Measurements from ENCODE around the gene PIK3CD. TPM values are rescaled to one million over a fixed set of nuclear protein-coding genes. Genes with fewer than 3 reads are reported as not detected.
A peak's percentile ranks its signal among the peaks of the same experiment; 100 is the strongest.
"Not testable (repeated sequence)": the region's sequence is repeated elsewhere in the genome, so short reads cannot be mapped to it uniquely, and the experiment has no call there.

Gene PIK3CD
- total RNA-seq, 2 experiments from 2014 or later: 129 to 138 TPM

- Mint-ChIP-seq H3K27me3 (no peaks in the 10 kb centered on the region), H3K4me3 (no peak overlapping the region), H3K36me3 (peaks cover 29% of the 10 kb centered on the region), H3K4me1 (ENCODE audit: low read depth) (peaks cover 46% of the 10 kb centered on the region), H3K9me3 (peaks cover 7% of the 10 kb centered on the region), H3K27ac (no peak overlapping the region)
- POLR2A ChIA-PET: no interaction called here
- CTCF ChIA-PET: interaction anchor here (0.6 to 1.1 kb wide), 2 partner anchors 21 to 854 kb away, joined by 3 read pairs; no protein-coding TSS in a partner anchor
- no peak for DNase-seq
- intact Hi-C loops (cut with micrococcal nuclease): no loop called here
These were observed 48.8 kb downstream of the PIK3CD start for GRCh38 chr1:9700340-9700739.

- intact Hi-C loops (cut with micrococcal nuclease): no loop called here
These were observed 50.1 kb downstream of the PIK3CD start for GRCh38 chr1:9701665-9702064.

GRCh38 chr1:9703165-9703509, 51.6 kb downstream of the PIK3CD start:
- Mint-ChIP-seq H3K9me3 (peaks cover 7% of the 10 kb centered on the region), H3K27me3 (no peaks in the 10 kb centered on the region), H3K27ac (peak overlapping the region; percentile 68), H3K36me3 (peaks cover 34% of the 10 kb centered on the region), H3K4me3 (no peak overlapping the region), H3K4me1 (ENCODE audit: low read depth) (peaks cover 53% of the 10 kb centered on the region)
- no peak for DNase-seq
- CTCF ChIA-PET: interaction anchor here (0.7 to 3.3 kb wide), 12 partner anchors 8 to 144 kb away, joined by 3 to 24 read pairs (median 4); no protein-coding TSS in a partner anchor
- POLR2A ChIA-PET: interaction anchor here (1.5 kb wide), 1 partner anchor 13 kb away, joined by 7 read pairs; no protein-coding TSS in a partner anchor
- intact Hi-C loops (cut with micrococcal nuclease): no loop called here

More at GRCh38 chr1:9701665-9702064, 50.1 kb downstream of the PIK3CD start:
- peak overlapping the region; percentile 42 for H3K27ac Mint-ChIP-seq
- H3K27me3 Mint-ChIP-seq: no peaks in the 10 kb centered on the region
- peaks cover 34% of the 10 kb centered on the region for H3K36me3 Mint-ChIP-seq
- peaks cover 52% of the 10 kb centered on the region for H3K4me1 Mint-ChIP-seq (ENCODE audit: low read depth)
- peaks cover 7% of the 10 kb centered on the region for H3K9me3 Mint-ChIP-seq
- no peak overlapping the region for H3K4me3 Mint-ChIP-seq
- no peak for DNase-seq
- CTCF ChIA-PET: interaction anchor here (1.3 to 3.3 kb wide), 2 partner anchors 74 to 86 kb away, joined by 3 to 24 read pairs; no protein-coding TSS in a partner anchor
- POLR2A ChIA-PET: interaction anchor here (0.7 kb wide), 1 partner anchor 72 kb away, joined by 4 read pairs; no protein-coding TSS in a partner anchor

- ChIA-PET POLR2A (no interaction called here), CTCF (interaction anchor here (0.9 to 3.3 kb wide), 7 partner anchors 10 to 88 kb away, joined by 3 to 24 read pairs (median 5); no protein-coding TSS in a partner anchor)
- Mint-ChIP-seq H3K9me3 (peaks cover 7% of the 10 kb centered on the region), H3K36me3 (peaks cover 33% of the 10 kb centered on the region), H3K27ac (peak overlapping the region; percentile 68), H3K4me1 (ENCODE audit: low read depth) (peaks cover 49% of the 10 kb centered on the region), H3K4me3 (no peak overlapping the region), H3K27me3 (no peaks in the 10 kb centered on the region)
- DNase-seq: no peak
- intact Hi-C loops (cut with micrococcal nuclease): no loop called here
These were observed 52.1 kb downstream of the PIK3CD start for GRCh38 chr1:9703681-9704080.

- H3K4me3 Mint-ChIP-seq: no peak overlapping the region
- peak overlapping the region; percentile 80 for H3K27ac Mint-ChIP-seq
- ChIA-PET POLR2A (interaction anchor here (0.6 kb wide), 1 partner anchor 142 kb away, joined by 3 read pairs; no protein-coding TSS in a partner anchor), CTCF (interaction anchor here (3.0 kb wide), 1 partner anchor 16 kb away, joined by 12 read pairs; no protein-coding TSS in a partner anchor)
- H3K27me3 Mint-ChIP-seq: no peaks in the 10 kb centered on the region
- H3K36me3 Mint-ChIP-seq: peaks cover 36% of the 10 kb centered on the region
- DNase-seq: no peak
- peaks cover 49% of the 10 kb centered on the region for H3K4me1 Mint-ChIP-seq (ENCODE audit: low read depth)
- H3K9me3 Mint-ChIP-seq: peaks cover 7% of the 10 kb centered on the region
- intact Hi-C loops (cut with micrococcal nuclease): no loop called here
These were observed 54.0 kb downstream of the PIK3CD start for GRCh38 chr1:9705337-9706093.

GRCh38 chr1:9706178-9706577, 54.6 kb downstream of the PIK3CD start:
- ChIA-PET POLR2A (no interaction called here), CTCF (no interaction called here)
- no peak for DNase-seq
- Mint-ChIP-seq H3K9me3 (peaks cover 7% of the 10 kb centered on the region), H3K27me3 (no peaks in the 10 kb centered on the region), H3K4me3 (no peak overlapping the region), H3K27ac (peak overlapping the region; percentile 34), H3K4me1 (ENCODE audit: low read depth) (peaks cover 47% of the 10 kb centered on the region), H3K36me3 (peaks cover 32% of the 10 kb centered on the region)
- intact Hi-C loops (cut with micrococcal nuclease): no loop called here

- ChIA-PET CTCF (interaction anchor here (0.7 to 1.2 kb wide), 2 partner anchors 19 to 44 kb away, joined by 3 read pairs; no protein-coding TSS in a partner anchor), POLR2A (no interaction called here)
- intact Hi-C loops (cut with micrococcal nuclease): no loop called here
- Mint-ChIP-seq H3K27ac (peak overlapping the region; percentile 30), H3K27me3 (no peaks in the 10 kb centered on the region), H3K4me3 (no peak overlapping the region), H3K9me3 (no peaks in the 10 kb centered on the region), H3K36me3 (peaks cover 28% of the 10 kb centered on the region), H3K4me1 (ENCODE audit: low read depth) (peaks cover 37% of the 10 kb centered on the region)
- DNase-seq: no peak
These were observed 58.5 kb downstream of the PIK3CD start for GRCh38 chr1:9710037-9710436.

- CTCF ChIA-PET: interaction anchor here (0.6 to 1.3 kb wide), 4 partner anchors 9 to 97 kb away, joined by 3 to 4 read pairs (median 3); no protein-coding TSS in a partner anchor
- POLR2A ChIA-PET: no interaction called here
- Mint-ChIP-seq H3K4me3 (no peak overlapping the region), H3K27me3 (no peaks in the 10 kb centered on the region), H3K4me1 (ENCODE audit: low read depth) (peaks cover 34% of the 10 kb centered on the region), H3K36me3 (peaks cover 33% of the 10 kb centered on the region), H3K9me3 (no peaks in the 10 kb centered on the region), H3K27ac (no peak overlapping the region)
- DNase-seq: no peak
- intact Hi-C loops (cut with micrococcal nuclease): no loop called here
These were observed 60.0 kb downstream of the PIK3CD start for GRCh38 chr1:9711466-9712020.

GRCh38 chr1:9712767-9713166, 61.2 kb downstream of the PIK3CD start:
- DNase-seq; H3K27me3 Mint-ChIP-seq; H3K9me3 Mint-ChIP-seq; intact Hi-C loops (cut with micrococcal nuclease); H3K4me3 Mint-ChIP-seq; POLR2A ChIA-PET: not testable (repeated sequence)
- Mint-ChIP-seq H3K36me3 (peaks cover 43% of the 10 kb centered on the region), H3K4me1 (ENCODE audit: low read depth) (peaks cover 40% of the 10 kb centered on the region), H3K27ac (peak overlapping the region; percentile 56)
- CTCF ChIA-PET: interaction anchor here (0.7 to 0.8 kb wide), 2 partner anchors 86 to 94 kb away, joined by 3 read pairs; no protein-coding TSS in a partner anchor

- no peaks in the 10 kb centered on the region for H3K9me3 Mint-ChIP-seq
- no peak overlapping the region for H3K4me3 Mint-ChIP-seq
- peak; percentile 54 for DNase-seq
- peaks cover 53% of the 10 kb centered on the region for H3K4me1 Mint-ChIP-seq (ENCODE audit: low read depth)
- peak overlapping the region; percentile 50 for H3K27ac Mint-ChIP-seq
- no peaks in the 10 kb centered on the region for H3K27me3 Mint-ChIP-seq
- CTCF ChIA-PET: interaction anchor here (1.8 to 4.8 kb wide), 2 partner anchors 11 to 86 kb away, joined by 5 to 60 read pairs; no protein-coding TSS in a partner anchor
- intact Hi-C loops (cut with micrococcal nuclease): loop anchor here (2.0 kb wide), 1 partner anchor 27 kb away; no protein-coding TSS in a partner anchor
- peaks cover 47% of the 10 kb centered on the region for H3K36me3 Mint-ChIP-seq
- POLR2A ChIA-PET: interaction anchor here (1.2 to 4.3 kb wide), 3 partner anchors 40 to 86 kb away, joined by 3 to 27 read pairs (median 5); no protein-coding TSS in a partner anchor
These were observed 62.8 kb downstream of the PIK3CD start for GRCh38 chr1:9714257-9714718.

- DNase-seq: peak; percentile 73
- POLR2A ChIA-PET: interaction anchor here (0.8 to 4.3 kb wide), 8 partner anchors 13 to 89 kb away, joined by 3 to 27 read pairs (median 4); no protein-coding TSS in a partner anchor
These were observed 64.2 kb downstream of the PIK3CD start for GRCh38 chr1:9715536-9716226.

More at GRCh38 chr1:9715536-9716226, 64.2 kb downstream of the PIK3CD start:
- Mint-ChIP-seq H3K9me3 (no peaks in the 10 kb centered on the region), H3K4me1 (ENCODE audit: low read depth) (peaks cover 60% of the 10 kb centered on the region), H3K27me3 (no peaks in the 10 kb centered on the region), H3K27ac (peak overlapping the region; percentile 94), H3K36me3 (peaks cover 49% of the 10 kb centered on the region), H3K4me3 (peak overlapping the region; percentile 87)
- CTCF ChIA-PET: interaction anchor here (0.9 to 4.8 kb wide), 6 partner anchors 9 to 105 kb away, joined by 4 to 60 read pairs (median 6); partner anchors contain the start of gene PIK3CD
- intact Hi-C loops (cut with micrococcal nuclease): loop anchor here (2.0 to 5.0 kb wide), 4 partner anchors 29 to 197 kb away; partner anchors contain the start of gene CTNNBIP1

Measured in activated CD4-positive, alpha-beta memory T cell treated with anti-CD3 and anti-CD28 coated beads for 36 hours (primary cell).